H1 (cell line): ENCODE measurements around the gene DNAJB1. TPM values are rescaled to one million over a fixed set of nuclear protein-coding genes. Genes with fewer than 3 reads are reported as not detected.

ENCODE experiments used
- CTCF ChIA-PET: fragments of 300-600 bp; sonication (Branson Sonifier 250); formaldehyde crosslinking; loops from one replicate; lab custom pipeline; 2021; ENCODE audit not compliant: partially characterized antibody; lab: Charles Lee
- POLR2A ChIA-PET: fragments of 300-600 bp; sonication (Branson Sonifier 250); formaldehyde crosslinking; loops from one replicate; lab custom pipeline; 2021; ENCODE audit warnings: inconsistent platforms; ENCODE audit not compliant: partially characterized antibody; lab: Charles Lee
- DNase-seq, 2 experiments: peaks; one replicate each; pipeline versions ENCODE4 v3.0.0 to v3.0.0-alpha.2; 2010 to 2022; ENCODE audit warnings: low spot score in 2 of 2, low read depth in 1 of 2, mixed read lengths in 1 of 2
- FAIRE-seq: peaks from 2 replicates; lab custom pipeline; 2011; peaks lifted over from hg19 to GRCh38; lab: Jason Lieb, UNC
- H2AFZ ChIP-seq: 2 replicates; pipeline ENCODE4 v1.8.1; 2012; ENCODE audit warnings: low read length, inconsistent platforms
- H2AK5ac ChIP-seq: 2 replicates; pipeline ENCODE4 v1.6.1; 2013; ENCODE audit warnings: low read depth, low read length
- H2BK120ac ChIP-seq: replicated peaks from 2 replicates; pipeline ENCODE3; 2013; ENCODE audit warnings: low read depth, low read length, inconsistent platforms
- H2BK12ac ChIP-seq: 2 replicates; pipeline ENCODE4 v1.6.1; 2013; ENCODE audit warnings: low read depth, low read length
- H2BK15ac ChIP-seq: 2 replicates; pipeline ENCODE4 v1.6.1; 2013; ENCODE audit warnings: low read length
- H2BK20ac ChIP-seq: 2 replicates; pipeline ENCODE4 v1.6.1; 2013; ENCODE audit warnings: low read length
- H2BK5ac ChIP-seq: 2 replicates; pipeline ENCODE4 v1.6.1; 2013; ENCODE audit warnings: low read depth, low read length
- H3K14ac ChIP-seq: 2 replicates; pipeline ENCODE4 v1.6.1; 2013; ENCODE audit warnings: inconsistent platforms; ENCODE audit not compliant: insufficient read length
- H3K18ac ChIP-seq: 2 replicates; pipeline ENCODE4 v1.6.1; 2013; ENCODE audit warnings: low read length; ENCODE audit errors: extremely low read depth
- H3K23ac ChIP-seq: 2 replicates; pipeline ENCODE4 v1.6.1; 2013; ENCODE audit warnings: inconsistent platforms; ENCODE audit not compliant: insufficient read length
- H3K23me2 ChIP-seq: 2 replicates; pipeline ENCODE4 v1.6.1; 2013; ENCODE audit warnings: low read depth, low read length
- H3K27ac ChIP-seq: 2 replicates; pipeline ENCODE4 v1.6.1; 2011; ENCODE audit warnings: low read depth, low read length, inconsistent platforms
- H3K27me3 ChIP-seq, 4 experiments: replicated peaks in 1 of 4; 1 replicate in 1 of 4; 2 replicates in 3 of 4; pipeline versions ENCODE4 v1.6.1 to v1.8.1; 2011 to 2013; ENCODE audit warnings: low read length in 3 of 4, mild to moderate bottlenecking in 3 of 4, inconsistent platforms in 2 of 4, mixed read lengths in 2 of 4, moderate library complexity in 1 of 4; ENCODE audit not compliant: control insufficient read depth in 3 of 4, insufficient read depth in 3 of 4; ENCODE audit errors: extremely low read depth in 1 of 4
- H3K36me3 ChIP-seq, 4 experiments: 2 replicates each; pipeline versions ENCODE4 v1.6.1 to v1.8.1; 2011 to 2013; ENCODE audit warnings: mild to moderate bottlenecking in 4 of 4, low read length in 3 of 4, moderate library complexity in 2 of 4, control low read depth in 1 of 4, inconsistent platforms in 1 of 4; ENCODE audit not compliant: insufficient read depth in 4 of 4, control insufficient read depth in 2 of 4
- H3K4ac ChIP-seq: replicated peaks from 2 replicates; pipeline ENCODE3; 2013; ENCODE audit warnings: low read length, low read depth, mixed read lengths, inconsistent platforms; ENCODE audit not compliant: insufficient read length
- H3K4me1 ChIP-seq, 4 experiments: replicated peaks in 1 of 4; 1 replicate in 1 of 4; 2 replicates in 3 of 4; pipeline versions ENCODE4 v1.6.1 to v1.8.1; 2011 to 2013; ENCODE audit warnings: low read length in 3 of 4, inconsistent platforms in 2 of 4, mixed read lengths in 1 of 4; ENCODE audit not compliant: insufficient read depth in 4 of 4, control insufficient read depth in 3 of 4
- H3K4me2 ChIP-seq, 2 experiments: 2 replicates each; pipeline versions ENCODE4 v1.6.1 to v1.8.1; 2011 to 2013; ENCODE audit warnings: low read depth in 2 of 2, low read length in 2 of 2, control low read depth in 1 of 2, inconsistent platforms in 1 of 2, mild to moderate bottlenecking in 1 of 2; ENCODE audit not compliant: insufficient read depth in 1 of 2
- H3K4me3 ChIP-seq, 4 experiments: fragments of 200-600, 300-600 bp in 1 of 4; sonication (generic), shearing (Covaris generic), sonication (Bioruptor Twin) in 1 of 4; 2 replicates each; pipeline versions ENCODE4 v1.5.1 to v1.8.1; 2011 to 2016; ENCODE audit warnings: low read length in 4 of 4, low read depth in 3 of 4, control low read depth in 2 of 4, inconsistent platforms in 2 of 4, mild to moderate bottlenecking in 2 of 4, mixed read lengths in 1 of 4, moderate library complexity in 1 of 4; ENCODE audit not compliant: insufficient read depth in 2 of 4; ENCODE audit errors: extremely low read depth in 1 of 4
- H3K56ac ChIP-seq: replicated peaks from 2 replicates; pipeline ENCODE3; 2013; ENCODE audit warnings: low read depth, mild to moderate bottlenecking, mixed read lengths, low read length, inconsistent platforms; ENCODE audit not compliant: insufficient read length
- H3K79me1 ChIP-seq: 2 replicates; pipeline ENCODE4 v1.6.1; 2013; ENCODE audit warnings: low read depth, low read length, control low read depth
- H3K79me2 ChIP-seq, 2 experiments: 2 replicates each; pipeline versions ENCODE4 v1.6.1 to v1.8.1; 2012 to 2013; ENCODE audit warnings: low read length in 2 of 2, mild to moderate bottlenecking in 2 of 2, inconsistent platforms in 1 of 2; ENCODE audit not compliant: insufficient read depth in 2 of 2, control insufficient read depth in 1 of 2
- H3K9ac ChIP-seq, 4 experiments: replicated peaks in 1 of 4; 1 replicate in 1 of 4; 2 replicates in 3 of 4; pipeline versions ENCODE4 v1.6.1 to v1.8.1; 2011 to 2013; ENCODE audit warnings: low read depth in 3 of 4, low read length in 3 of 4, control low read depth in 2 of 4, mild to moderate bottlenecking in 2 of 4, moderate library complexity in 2 of 4, inconsistent platforms in 1 of 4; ENCODE audit errors: extremely low read depth in 1 of 4
- H3K9me3 ChIP-seq, 2 experiments: 2 replicates each; pipeline versions ENCODE4 v1.6.1 to v1.8.1; 2012 to 2013; ENCODE audit warnings: mild to moderate bottlenecking in 2 of 2, moderate library complexity in 2 of 2, control low read depth in 1 of 2, inconsistent platforms in 1 of 2, low read depth in 1 of 2, low read length in 1 of 2, mixed read lengths in 1 of 2; ENCODE audit not compliant: insufficient read depth in 2 of 2
- H4K20me1 ChIP-seq, 2 experiments: replicated peaks in 1 of 2; 2 replicates each; pipeline versions ENCODE3 to v1.8.1; 2011 to 2013; ENCODE audit warnings: inconsistent platforms in 2 of 2, low read length in 2 of 2, mild to moderate bottlenecking in 1 of 2; ENCODE audit not compliant: insufficient read depth in 2 of 2, control insufficient read depth in 1 of 2
- H4K5ac ChIP-seq: 2 replicates; pipeline ENCODE4 v1.6.1; 2013; ENCODE audit warnings: low read length, low read depth, mixed read lengths, inconsistent platforms; ENCODE audit not compliant: insufficient read length
- H4K8ac ChIP-seq: 2 replicates; pipeline ENCODE4 v1.8.0; 2013; ENCODE audit warnings: mild to moderate bottlenecking, moderate library complexity, low read length, inconsistent platforms; ENCODE audit not compliant: insufficient read depth; ENCODE audit errors: extremely low read depth
- H4K91ac ChIP-seq: replicated peaks from 2 replicates; pipeline ENCODE3; 2013; ENCODE audit warnings: low read length, mixed read lengths, inconsistent platforms; ENCODE audit not compliant: insufficient read length
- CBX8 ChIP-seq: fragments of 300-800, 300-1000 bp; sonication (generic); IDR thresholded peaks from 2 replicates; pipeline ENCODE4 v1.7.1; 2016; ENCODE audit warnings: low read depth, low read length, borderline replicate concordance
- CEBPB ChIP-seq: IDR thresholded peaks from 2 replicates; pipeline ENCODE4 v1.6.1; 2012; ENCODE audit warnings: low read depth, low read length
- CREB1 ChIP-seq: IDR thresholded peaks from 2 replicates; pipeline ENCODE4 v1.6.1; 2012; ENCODE audit warnings: inconsistent platforms
- NRF1 ChIP-seq: IDR thresholded peaks from 2 replicates; pipeline ENCODE4 v1.6.1; 2011; ENCODE audit warnings: mild to moderate bottlenecking, low read depth, low read length, improper control_type of control experiment
- POLR2A ChIP-seq, 2 experiments: IDR thresholded peaks; 1 replicate in 1 of 2; 2 replicates in 1 of 2; pipeline ENCODE4 v1.6.1; 2011; ENCODE audit warnings: low read depth in 2 of 2, low read length in 2 of 2, mild to moderate bottlenecking in 2 of 2; ENCODE audit errors: control extremely low read depth in 1 of 2
- RBBP5 ChIP-seq: IDR thresholded peaks from 2 replicates; pipeline ENCODE4 v1.7.1; 2012; ENCODE audit warnings: low read depth, mild to moderate bottlenecking, inconsistent platforms, low read length, moderate library complexity, borderline replicate concordance
- RNF2 ChIP-seq: fragments of 200-900, 300-1000 bp; sonication (generic); IDR thresholded peaks from 2 replicates; pipeline ENCODE4 v1.7.1; 2016; ENCODE audit warnings: borderline replicate concordance, low read depth, mild to moderate bottlenecking, antibody characterized with exemption, low read length; ENCODE audit not compliant: poor library complexity, severe bottlenecking; ENCODE audit errors: missing control alignments
- ZNF274 ChIP-seq: IDR thresholded peaks from 2 replicates; pipeline ENCODE4 v1.7.0; 2012; ENCODE audit warnings: low read length, borderline replicate concordance; ENCODE audit errors: extremely low read depth
- WGBS, 2 experiments: shearing (Covaris generic) in 1 of 2; methylation state at CpG; one replicate each; pipeline versions ENCODE4 v1.1.6 to v1.1.7; 2013 to 2015; ENCODE audit warnings: low lambda C conversion rate in 2 of 2, mixed read lengths in 2 of 2, inconsistent platforms in 1 of 2, low coverage in 1 of 2, missing lambda C conversion rate in 1 of 2; ENCODE audit not compliant: insufficient replicate concordance in 2 of 2, insufficient coverage in 1 of 2, insufficient read length in 1 of 2; ENCODE audit errors: extremely low coverage in 1 of 2, missing lambda C conversion rate in 1 of 2; 5-methylcytosine and 5-hydroxymethylcytosine counted together
- polyA plus RNA-seq, 7 experiments: library from polyadenylated mRNA; depleted of rRNA in 3 of 7; stranded (reverse) in 5 of 7; unstranded in 2 of 7; fragments of >200 nt in 5 of 7; fragments of 200-250 nt in 2 of 7; gene quantifications; 1 replicate in 5 of 7; 2 replicates in 1 of 7; 4 replicates in 1 of 7; pipeline versions ENCODE4 v1.2.1 to v1.2.3, GENCODE V29; 2011 to 2013; ENCODE audit warnings: missing spikeins in 2 of 7, mixed read lengths in 2 of 7
- total RNA-seq: library from RNA; stranded (reverse); fragmentation: NEBNext Ultra II Directional; extraction: Animal tissue kit (Norgen Biotek cat#: 25700); gene quantifications from 2 replicates; pipeline ENCODE4 v1.2.1, GENCODE V29; 2021
- TF ChIP-seq, protein P1 (sequence below): IDR thresholded peaks from 2 replicates; pipeline ENCODE4 v1.6.1; 2012; ENCODE audit warnings: inconsistent platforms
- TF ChIP-seq, protein P2 (sequence below): IDR thresholded peaks from 2 replicates; pipeline ENCODE4 v1.6.1; 2011; ENCODE audit warnings: low read depth, mild to moderate bottlenecking, low read length; ENCODE audit not compliant: insufficient read depth

The DNAJB1 gene
- total and polyA plus RNA-seq, 2 of the 8 experiments (the other 6 are each of a cell fraction or from before 2014, with no cell fraction given), result 62.9 to 64.3 TPM

DNA sequence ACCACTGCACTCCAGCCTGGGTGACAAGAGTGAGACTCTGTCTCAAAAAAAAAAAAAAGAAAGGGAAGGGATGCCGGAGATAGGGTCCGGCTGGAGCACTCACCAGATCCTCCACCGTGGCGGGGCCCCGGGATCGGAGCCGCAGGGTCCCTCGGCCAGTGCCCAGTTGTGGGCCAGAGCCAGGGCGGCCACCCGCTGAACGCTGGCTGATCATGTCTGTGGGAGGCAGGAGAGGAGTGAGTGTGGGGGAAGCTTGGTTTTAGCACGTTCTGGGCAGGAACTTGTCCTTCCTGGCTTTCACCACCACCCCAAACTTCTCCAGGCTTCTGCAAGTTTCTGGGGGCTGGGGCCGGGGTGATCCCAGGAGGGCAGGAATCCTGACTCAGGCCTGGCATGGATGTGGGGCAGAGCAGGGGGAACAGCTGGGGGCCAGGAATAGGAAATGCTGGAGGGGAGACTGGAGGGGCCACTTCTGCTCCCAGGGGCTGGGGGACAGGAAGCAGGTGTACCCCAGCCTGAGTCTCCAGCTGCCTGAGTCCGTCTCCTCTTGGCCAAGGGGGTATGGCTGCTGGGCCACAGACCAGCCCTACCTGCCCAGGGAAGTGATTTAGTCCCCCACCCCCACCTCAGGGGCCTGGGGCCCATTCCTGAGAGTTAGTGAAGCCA, 38.8 kb downstream of the DNAJB1 start:
- no peaks in the 10 kb centered on the region for H3K79me1 ChIP-seq
- H3K79me2 ChIP-seq, result no peaks in the 10 kb centered on the region
- no peak overlapping the region for H2AFZ ChIP-seq
- H4K20me1 ChIP-seq, result peaks cover 0 to 8% of the 10 kb centered on the region in 2 experiments
- WGBS, 2 experiments, result 96% methylated on average over 12 of the region's 14 CpGs; no CpG with 5 or more reads in 1 of the 2 experiments
- H2BK12ac ChIP-seq, result no peak overlapping the region
- no peaks in the 10 kb centered on the region; the same call in 1 of the 2 replicates for H3K23me2 ChIP-seq
- no peaks in the 10 kb centered on the region for H3K27me3 ChIP-seq
- H3K27ac ChIP-seq, result 0 out of 2 replicates have a peak overlapping the region, but pooled peaks have one; percentile 12
- DNase-seq (no peak), FAIRE-seq (no peak)
- CTCF ChIA-PET, result interaction anchor here (0.5 to 5.6 kb wide), 26 partner anchors 11 to 419 kb away, joined by 3 to 36 read pairs (median 4); partner anchors contain the start of genes ADGRE2 and GIPC1
- no peak overlapping the region for H3K4me3 ChIP-seq
- H2BK5ac ChIP-seq, result peak overlapping the region; percentile 60; the same call in 1 of the 2 replicates
- no peak overlapping the region; the same call in 1 of the 2 replicates for H3K18ac ChIP-seq
- H3K4me2 ChIP-seq, result no peak overlapping the region
- TF ChIP-seq NRF1 (no peak), POLR2A (IDR thresholded peaks at IDR 0.05; ENCODE audit: control extremely low read depth in 1 of 2, low read depth in 2 of 2, low read length in 2 of 2) (no peak), RNF2 (no peak), CEBPB (no peak), RBBP5 (no peak), CREB1 (no peak), CBX8 (no peak), ZNF274 (no peak)
- TF ChIP-seq, protein P1, sequence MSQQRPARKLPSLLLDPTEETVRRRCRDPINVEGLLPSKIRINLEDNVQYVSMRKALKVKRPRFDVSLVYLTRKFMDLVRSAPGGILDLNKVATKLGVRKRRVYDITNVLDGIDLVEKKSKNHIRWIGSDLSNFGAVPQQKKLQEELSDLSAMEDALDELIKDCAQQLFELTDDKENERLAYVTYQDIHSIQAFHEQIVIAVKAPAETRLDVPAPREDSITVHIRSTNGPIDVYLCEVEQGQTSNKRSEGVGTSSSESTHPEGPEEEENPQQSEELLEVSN, result no peak
- TF ChIP-seq, protein P2, sequence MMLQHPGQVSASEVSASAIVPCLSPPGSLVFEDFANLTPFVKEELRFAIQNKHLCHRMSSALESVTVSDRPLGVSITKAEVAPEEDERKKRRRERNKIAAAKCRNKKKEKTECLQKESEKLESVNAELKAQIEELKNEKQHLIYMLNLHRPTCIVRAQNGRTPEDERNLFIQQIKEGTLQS, result no peak
- no peak overlapping the region for H3K9ac ChIP-seq
- H4K91ac ChIP-seq, result no peak overlapping the region
- H3K23ac ChIP-seq, result no peak overlapping the region
- no peak overlapping the region for H3K4ac ChIP-seq
- no peak overlapping the region for H2BK15ac ChIP-seq
- H3K9me3 ChIP-seq, result no peaks in the 10 kb centered on the region
- no peak overlapping the region for H2BK20ac ChIP-seq
- no peak overlapping the region for H3K14ac ChIP-seq
- H3K36me3 ChIP-seq, result peaks cover 5 to 17% (median 10%) of the 10 kb centered on the region in 4 experiments; a peak in 6 of 8 replicates
- H3K56ac ChIP-seq, result no peak overlapping the region
- POLR2A ChIA-PET, result interaction anchor here (0.8 to 7.0 kb wide), 4 partner anchors 13 to 38 kb away, joined by 3 to 45 read pairs (median 7); partner anchors contain the start of gene GIPC1
- no peak overlapping the region for H2BK120ac ChIP-seq
- peaks cover 0 to 27% (median 13%) of the 10 kb centered on the region in 4 experiments; a peak in 6 of 7 replicates for H3K4me1 ChIP-seq
- no peak overlapping the region for H2AK5ac ChIP-seq
- no peak overlapping the region for H4K5ac ChIP-seq
- H4K8ac ChIP-seq, result no peak overlapping the region
